ENCODE results near the gene NFATC3. TPM values are rescaled to one million over a fixed set of nuclear protein-coding genes. Genes with fewer than 3 reads are reported as not detected.
"Not testable (repeated sequence)": the region's sequence is repeated elsewhere in the genome, so short reads cannot be mapped to it uniquely, and the experiment has no call there.

NFATC3 gene
- total and polyA plus RNA-seq, 5 experiments from 2014 or later = 85.2 to 162 (median 102) TPM

GRCh38 chr16:68092275-68092674 lies 7.1 kb downstream of the NFATC3 start:
- H3K4me1 Mint-ChIP-seq = peaks cover 49 to 88% (median 81%) of the 10 kb centered on the region in 4 donors
- H3K36me3 Mint-ChIP-seq, DNase-seq, ATAC-seq, H3K27me3 Mint-ChIP-seq, H3K9me3 Mint-ChIP-seq: not testable (repeated sequence)
- POLR2A ChIA-PET = interaction anchor here (0.6 to 2.8 kb wide), 8 partner anchors 7 to 367 kb away, joined by 3 to 22 read pairs (median 5); partner anchors contain the start of genes NFATC3, PRMT7 and SLC7A6OS
- H3K4me3 Mint-ChIP-seq = peak overlapping the region in 8 of 10 donors; percentile 34 to 93 (median 68)
- H3K27ac Mint-ChIP-seq = peak overlapping the region; percentile 31 to 96 (median 82)

- H3K27me3 Mint-ChIP-seq = no peaks in the 10 kb centered on the region
- POLR2A ChIA-PET = interaction anchor here (0.9 to 2.8 kb wide), 7 partner anchors 9 to 135 kb away, joined by 3 to 22 read pairs (median 3); partner anchors contain the start of gene NFATC3
- H3K4me3 Mint-ChIP-seq = peak overlapping the region; percentile 24 to 75 (median 62)
- H3K9me3 Mint-ChIP-seq = no peaks in the 10 kb centered on the region
- peak overlapping the region; percentile 77 to 93 (median 88) for H3K27ac Mint-ChIP-seq
- peaks cover 0 to 7% (median 0%) of the 10 kb centered on the region in 3 donors for H3K36me3 Mint-ChIP-seq
- peaks cover 47 to 93% (median 84%) of the 10 kb centered on the region in 4 donors for H3K4me1 Mint-ChIP-seq
- DNase-seq (peak in 3 of 10 donors; percentile 47 to 55 (median 47)), ATAC-seq (peak; percentile 83 to 93)
These were observed 8.8 kb downstream of the NFATC3 start for GRCh38 chr16:68093816-68094613.

- H3K4me3 Mint-ChIP-seq = peak overlapping the region in 9 of 10 donors; percentile 24 to 75 (median 64)
- POLR2A ChIA-PET = interaction anchor here (1.3 to 2.8 kb wide), 3 partner anchors 10 to 118 kb away, joined by 3 to 22 read pairs (median 5); partner anchors contain the start of gene NFATC3
- ATAC-seq = no peak
These were observed 9.4 kb downstream of the NFATC3 start for GRCh38 chr16:68094614-68094934.

GRCh38 chr16:68096491-68096890 lies 11.3 kb downstream of the NFATC3 start:
- POLR2A ChIA-PET = interaction anchor here (1.4 kb wide), 2 partner anchors 11 to 13 kb away, joined by 4 to 5 read pairs; partner anchors contain the start of gene NFATC3
- ATAC-seq = no peak
- H3K9me3 Mint-ChIP-seq = no peaks in the 10 kb centered on the region
- H3K4me3 Mint-ChIP-seq = peak overlapping the region in 7 of 10 donors; percentile 16 to 56 (median 30)
- H3K36me3 Mint-ChIP-seq = peaks cover 0 to 11% (median 0%) of the 10 kb centered on the region in 3 donors
- H3K27me3 Mint-ChIP-seq = no peaks in the 10 kb centered on the region
- peaks cover 43 to 89% (median 78%) of the 10 kb centered on the region in 4 donors for H3K4me1 Mint-ChIP-seq
- DNase-seq = no peak
- peak overlapping the region in 9 of 10 donors; percentile 1 to 74 (median 10) for H3K27ac Mint-ChIP-seq

More at GRCh38 chr16:68094614-68094934, 9.4 kb downstream of the NFATC3 start:
- H3K36me3 Mint-ChIP-seq = peaks cover 0 to 8% (median 0%) of the 10 kb centered on the region in 3 donors
- no peaks in the 10 kb centered on the region for H3K9me3 Mint-ChIP-seq
- H3K27me3 Mint-ChIP-seq = no peaks in the 10 kb centered on the region
- peak overlapping the region in 9 of 10 donors; percentile 41 to 93 (median 87) for H3K27ac Mint-ChIP-seq
- peaks cover 46 to 90% (median 82%) of the 10 kb centered on the region in 4 donors for H3K4me1 Mint-ChIP-seq
- no peak for DNase-seq

- no peaks in the 10 kb centered on the region for H3K9me3 Mint-ChIP-seq
- H3K4me3 Mint-ChIP-seq = peak overlapping the region in 8 of 10 donors; percentile 20 to 56 (median 36)
- peaks cover 0 to 11% (median 0%) of the 10 kb centered on the region in 3 donors for H3K36me3 Mint-ChIP-seq
- ATAC-seq (no peak), DNase-seq (no peak)
- peaks cover 42 to 89% (median 78%) of the 10 kb centered on the region in 4 donors for H3K4me1 Mint-ChIP-seq
- no peaks in the 10 kb centered on the region for H3K27me3 Mint-ChIP-seq
- H3K27ac Mint-ChIP-seq = peak overlapping the region in 9 of 10 donors; percentile 1 to 74 (median 16)
- POLR2A ChIA-PET = interaction anchor here (1.4 kb wide), 1 partner anchor 12 kb away, joined by 5 read pairs; the partner anchor contains the start of gene NFATC3
These were observed 11.9 kb downstream of the NFATC3 start for GRCh38 chr16:68097088-68097487.

GRCh38 chr16:68097895-68098294 lies 12.7 kb downstream of the NFATC3 start:
- peaks cover 0 to 3% (median 0%) of the 10 kb centered on the region in 9 donors for H3K9me3 Mint-ChIP-seq
- H3K27ac Mint-ChIP-seq = peak overlapping the region in 5 of 10 donors; percentile 0 to 74 (median 16)
- POLR2A ChIA-PET = interaction anchor here (1.5 kb wide), 1 partner anchor 14 kb away, joined by 3 read pairs; no protein-coding TSS in a partner anchor
- peaks cover 0 to 14% (median 0%) of the 10 kb centered on the region in 3 donors for H3K36me3 Mint-ChIP-seq
- ATAC-seq (no peak), DNase-seq (no peak)
- peaks cover 43 to 90% (median 80%) of the 10 kb centered on the region in 4 donors for H3K4me1 Mint-ChIP-seq
- no peaks in the 10 kb centered on the region for H3K27me3 Mint-ChIP-seq
- H3K4me3 Mint-ChIP-seq = peak overlapping the region in 6 of 10 donors; percentile 9 to 48 (median 19)

GRCh38 chr16:68100488-68100887 lies 15.3 kb downstream of the NFATC3 start:
- no peak for ATAC-seq
- peak overlapping the region in 9 of 10 donors; percentile 14 to 84 (median 53) for H3K4me3 Mint-ChIP-seq
- peaks cover 2 to 19% (median 10%) of the 10 kb centered on the region in 3 donors for H3K36me3 Mint-ChIP-seq
- POLR2A ChIA-PET = interaction anchor here (0.8 kb wide), 1 partner anchor 11 kb away, joined by 3 read pairs; no protein-coding TSS in a partner anchor
- peaks cover 38 to 92% (median 82%) of the 10 kb centered on the region in 4 donors for H3K4me1 Mint-ChIP-seq
- H3K27ac Mint-ChIP-seq = peak overlapping the region in 8 of 10 donors; percentile 49 to 87 (median 76)
- peaks cover 0 to 6% (median 3%) of the 10 kb centered on the region in 9 donors for H3K9me3 Mint-ChIP-seq
- DNase-seq = no peak
- H3K27me3 Mint-ChIP-seq = no peaks in the 10 kb centered on the region

- no peaks in the 10 kb centered on the region for H3K27me3 Mint-ChIP-seq
- H3K27ac Mint-ChIP-seq = peak overlapping the region; percentile 7 to 87 (median 68)
- peaks cover 21 to 32% (median 26%) of the 10 kb centered on the region in 3 donors for H3K36me3 Mint-ChIP-seq
- POLR2A ChIA-PET = no interaction called here
- no peak for ATAC-seq
- peak overlapping the region in 9 of 10 donors; percentile 6 to 65 (median 17) for H3K4me3 Mint-ChIP-seq
- DNase-seq = no peak
- peaks cover 48 to 95% (median 87%) of the 10 kb centered on the region in 4 donors for H3K4me1 Mint-ChIP-seq
- H3K9me3 Mint-ChIP-seq = peaks cover 0 to 33% (median 16%) of the 10 kb centered on the region in 9 donors
These were observed 20.4 kb downstream of the NFATC3 start for GRCh38 chr16:68105611-68106010.

GRCh38 chr16:68107230-68107928 lies 22.2 kb downstream of the NFATC3 start:
- Mint-ChIP-seq H3K4me1 (peaks cover 50 to 95% (median 86%) of the 10 kb centered on the region in 4 donors), H3K27ac (peak overlapping the region in 5 of 10 donors; percentile 8 to 82 (median 73)), H3K9me3 (peaks cover 0 to 47% (median 21%) of the 10 kb centered on the region in 9 donors), H3K4me3 (peak overlapping the region in 7 of 10 donors; percentile 29 to 75 (median 58)), H3K36me3 (peaks cover 30 to 45% (median 36%) of the 10 kb centered on the region in 3 donors)
- not testable (repeated sequence) for ATAC-seq, DNase-seq, H3K27me3 Mint-ChIP-seq
- POLR2A ChIA-PET = interaction anchor here (0.7 to 1.2 kb wide), 3 partner anchors 16 to 121 kb away, joined by 3 to 5 read pairs (median 3); no protein-coding TSS in a partner anchor

- Mint-ChIP-seq H3K9me3 (peaks cover 0 to 50% (median 22%) of the 10 kb centered on the region in 9 donors), H3K4me3 (peak overlapping the region in 6 of 10 donors; percentile 4 to 59 (median 28)), H3K4me1 (peaks cover 54 to 92% (median 87%) of the 10 kb centered on the region in 4 donors), H3K36me3 (peaks cover 30 to 46% (median 32%) of the 10 kb centered on the region in 3 donors), H3K27ac (peak overlapping the region in 5 of 10 donors; percentile 8 to 75 (median 59))
- DNase-seq, ATAC-seq, H3K27me3 Mint-ChIP-seq: not testable (repeated sequence)
- POLR2A ChIA-PET = interaction anchor here (0.9 to 1.2 kb wide), 2 partner anchors 13 to 29 kb away, joined by 3 to 4 read pairs; no protein-coding TSS in a partner anchor
These were observed 24.0 kb downstream of the NFATC3 start for GRCh38 chr16:68109156-68109555.

GRCh38 chr16:68110611-68111010 lies 25.4 kb downstream of the NFATC3 start:
- peaks cover 26 to 36% (median 28%) of the 10 kb centered on the region in 3 donors for H3K36me3 Mint-ChIP-seq
- peak overlapping the region in 7 of 10 donors; percentile 27 to 80 (median 31) for H3K27ac Mint-ChIP-seq
- H3K4me1 Mint-ChIP-seq = peaks cover 51 to 89% (median 85%) of the 10 kb centered on the region in 4 donors
- ATAC-seq, DNase-seq, H3K27me3 Mint-ChIP-seq, POLR2A ChIA-PET: not testable (repeated sequence)
- H3K9me3 Mint-ChIP-seq = peaks cover 0 to 45% (median 22%) of the 10 kb centered on the region in 9 donors
- H3K4me3 Mint-ChIP-seq = peak overlapping the region in 6 of 10 donors; percentile 19 to 47 (median 28)
